NCI-H82 treated with DMSO at 0.1 percent for 48 hours (cell line): ENCODE results near the gene NDUFAB1.
"Not testable (repeated sequence)": the region's sequence is repeated elsewhere in the genome, so short reads cannot be mapped to it uniquely, and the experiment has no call there.

Experiments
- DNase-seq: peaks from one replicate; lab custom pipeline; 2025; ENCODE audit not compliant: unreplicated experiment; lab: John Stamatoyannopoulos, UW

Gene NDUFAB1

DNA sequence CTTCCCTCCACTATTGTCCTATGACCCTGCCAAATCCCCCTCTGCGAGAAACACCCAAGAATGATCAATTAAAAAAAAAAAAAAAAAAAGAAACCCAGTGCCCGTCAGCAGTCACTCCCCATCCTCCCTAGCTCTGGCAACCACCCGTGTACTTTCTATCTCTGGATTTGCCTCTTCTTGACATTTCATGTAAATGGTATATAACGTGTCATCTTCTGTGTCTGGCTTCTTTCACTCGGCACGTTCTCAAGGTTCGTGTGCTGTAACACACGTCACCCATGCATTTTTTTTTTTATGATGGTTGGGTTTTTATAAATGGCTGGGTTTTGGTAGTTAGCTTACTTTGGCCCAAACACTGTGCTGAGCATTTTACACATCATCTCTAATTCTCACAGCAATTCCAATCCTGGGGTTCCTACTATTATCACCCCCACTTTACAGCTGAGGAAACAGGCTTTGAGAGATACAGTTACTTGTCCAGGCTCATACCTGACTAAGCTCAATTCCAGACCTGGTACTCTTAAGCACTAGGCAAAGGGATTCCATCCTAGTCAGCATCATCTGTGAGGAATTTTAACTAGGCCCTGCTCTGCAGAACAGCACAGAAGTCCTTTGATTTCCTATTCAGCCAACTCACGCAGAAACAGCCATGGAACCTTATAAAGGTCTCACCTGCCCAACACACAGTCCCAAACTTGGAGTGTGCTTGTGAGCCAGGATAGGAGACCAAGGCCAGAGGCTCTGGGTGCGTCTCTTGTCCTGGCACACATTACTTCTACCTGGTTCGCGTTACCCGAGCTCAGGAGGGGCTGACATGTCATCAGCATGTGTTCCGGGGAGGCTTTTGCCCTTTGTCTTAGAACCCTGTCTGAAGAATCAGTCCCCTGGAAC lies 11.7 kb downstream of the NDUFAB1 start:
- DNase-seq, result no peak

DNA sequence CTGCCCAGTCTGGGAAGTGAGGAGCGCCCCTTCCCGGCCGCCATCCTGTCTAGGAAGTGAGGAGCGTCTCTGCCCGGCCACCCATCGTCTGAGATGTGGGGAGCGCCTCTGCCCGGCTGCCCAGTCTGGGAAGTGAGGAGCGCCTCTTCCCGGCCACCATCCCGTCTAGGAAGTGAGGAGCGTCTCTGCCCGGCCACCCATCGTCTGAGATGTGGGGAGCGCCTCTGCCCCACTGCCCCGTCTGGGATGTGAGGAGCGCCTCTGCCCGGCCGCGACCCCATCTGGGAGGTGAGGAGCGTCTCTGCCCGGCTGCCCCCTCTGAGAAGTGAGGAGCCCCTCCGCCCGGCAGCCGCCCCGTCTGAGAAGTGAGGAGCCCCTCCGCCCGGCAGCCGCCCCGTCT lies 12.8 kb downstream of the NDUFAB1 start:
- not testable (repeated sequence) for DNase-seq

DNA sequence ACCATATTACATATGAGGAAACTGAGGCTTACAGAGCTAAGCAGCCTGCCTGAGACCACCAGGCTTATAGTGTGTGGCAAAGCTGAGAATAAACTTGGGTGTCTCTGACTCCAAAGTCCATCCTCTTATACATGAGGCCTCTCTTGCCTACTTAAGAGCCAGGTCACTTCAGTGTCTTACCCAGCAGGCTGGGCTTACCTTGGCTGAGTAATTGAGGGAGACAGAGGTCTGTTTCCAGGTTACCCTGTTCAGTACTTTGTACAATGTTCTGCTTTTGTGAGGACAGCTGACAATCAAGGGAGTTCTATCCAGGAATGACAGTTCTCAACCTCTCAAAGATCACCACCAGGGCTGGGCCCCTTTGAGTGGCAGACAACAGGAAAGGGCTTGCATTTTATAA lies 14.4 kb downstream of the NDUFAB1 start:
- DNase-seq, result no peak

DNA sequence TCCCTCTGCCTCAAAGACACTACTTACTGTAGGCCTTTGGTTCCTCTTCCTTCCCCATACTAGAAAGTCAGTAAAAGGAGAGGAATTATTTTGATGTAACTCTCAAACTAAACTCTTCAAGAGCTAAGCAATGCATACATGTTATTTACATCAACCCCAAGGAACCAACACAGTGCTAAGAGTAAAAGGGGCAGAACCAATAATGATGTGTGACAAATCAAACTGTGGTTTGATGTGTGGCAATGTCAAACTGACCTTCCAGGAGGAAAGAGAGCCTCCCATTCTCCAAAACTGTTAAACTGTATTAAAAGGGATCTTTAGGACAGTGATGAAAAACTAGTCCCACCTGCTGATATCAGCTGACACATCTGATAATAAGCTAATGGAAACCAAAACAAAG lies 15.7 kb downstream of the NDUFAB1 start:
- DNase-seq, result no peak

DNA sequence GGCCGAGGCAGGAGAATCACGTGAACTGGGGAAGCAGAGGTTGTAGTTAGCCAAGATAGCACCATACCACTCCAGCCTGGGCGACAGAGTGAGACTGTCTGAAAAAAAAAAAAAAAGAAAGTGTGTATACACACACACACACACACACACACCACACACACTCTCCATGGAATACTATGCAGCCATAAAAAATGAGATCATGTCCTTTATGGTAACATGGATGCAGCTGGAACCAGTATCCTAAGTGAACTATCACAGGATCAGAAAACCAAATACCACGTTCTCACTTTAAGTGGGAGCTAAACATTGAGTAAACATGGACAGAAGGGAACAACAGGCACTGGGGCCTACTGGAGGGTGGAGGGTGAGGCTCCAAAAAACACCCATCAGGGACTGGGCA lies 16.7 kb downstream of the NDUFAB1 start:
- no peak for DNase-seq

DNA sequence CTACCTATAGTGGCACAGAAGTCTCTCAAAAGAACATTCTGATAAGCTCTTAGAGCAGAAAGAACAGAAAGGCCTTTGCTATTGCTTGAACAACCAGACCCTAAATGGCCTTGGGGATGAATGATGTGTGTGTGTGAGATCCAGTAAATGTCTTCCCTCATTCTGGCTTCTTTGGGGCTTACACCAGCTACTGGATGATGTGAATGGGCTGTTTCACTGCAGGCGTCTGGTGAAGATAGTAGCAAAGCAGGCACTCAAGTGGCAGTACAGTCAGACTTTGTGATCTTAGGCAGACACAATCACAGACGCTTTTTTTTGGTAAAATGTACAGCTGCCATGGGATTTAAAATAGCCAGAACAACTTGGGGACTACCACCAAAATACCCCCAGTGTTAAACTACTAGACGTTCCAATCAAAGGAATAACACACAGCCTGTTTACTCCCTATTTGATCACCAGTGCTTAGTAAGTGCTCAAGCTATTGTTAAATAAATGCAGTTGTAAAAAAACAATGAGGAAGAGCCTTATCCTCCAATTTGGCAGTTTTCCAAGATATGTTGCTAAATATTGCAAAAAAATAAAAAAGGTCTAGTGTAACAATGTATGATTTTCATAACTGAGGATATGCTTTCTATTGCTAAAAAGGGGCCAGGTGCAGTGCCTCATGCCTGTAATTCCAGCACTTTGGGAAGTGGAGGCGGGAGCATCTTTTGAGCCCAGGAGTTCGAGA lies 17.9 kb downstream of the NDUFAB1 start:
- no peak for DNase-seq

DNA sequence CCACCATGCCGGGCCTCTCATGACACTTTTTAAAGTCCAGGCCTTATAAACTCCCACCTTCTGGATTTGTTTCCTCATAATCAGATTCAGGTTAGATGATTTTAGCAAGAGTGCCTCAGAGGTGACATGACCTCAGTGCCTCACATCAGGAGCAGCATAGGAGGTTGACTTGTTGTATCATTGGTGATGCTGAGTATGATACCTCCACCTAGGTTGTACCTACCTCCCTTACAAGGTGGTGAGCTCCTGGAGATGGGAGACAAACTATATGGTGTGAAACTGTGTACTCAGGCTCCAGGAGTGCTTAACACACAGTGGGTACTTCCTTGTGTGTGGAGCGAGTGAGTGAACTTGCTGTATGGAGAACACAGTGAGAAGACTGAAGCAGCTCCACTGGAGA lies 18.6 kb downstream of the NDUFAB1 start:
- no peak for DNase-seq

DNA sequence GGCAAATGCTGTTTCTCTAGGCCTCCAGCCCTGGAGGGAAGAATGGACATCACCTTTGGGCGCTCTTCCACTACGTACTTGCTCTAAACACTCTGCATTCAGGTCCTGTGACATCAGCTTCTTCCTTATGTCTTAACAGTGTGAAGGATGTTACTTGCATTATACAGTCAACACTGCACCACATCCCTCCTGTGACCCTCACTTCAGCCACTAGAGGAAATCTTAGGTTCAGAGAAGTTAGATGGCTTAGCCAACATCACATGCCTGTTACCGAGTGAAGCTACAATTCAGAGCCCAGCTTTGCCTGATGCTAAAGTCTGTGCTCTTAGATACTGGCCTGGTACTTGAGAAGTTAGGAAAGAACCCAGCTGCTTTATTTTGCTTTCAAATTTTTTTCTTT lies 20.3 kb downstream of the NDUFAB1 start:
- no peak for DNase-seq

DNA sequence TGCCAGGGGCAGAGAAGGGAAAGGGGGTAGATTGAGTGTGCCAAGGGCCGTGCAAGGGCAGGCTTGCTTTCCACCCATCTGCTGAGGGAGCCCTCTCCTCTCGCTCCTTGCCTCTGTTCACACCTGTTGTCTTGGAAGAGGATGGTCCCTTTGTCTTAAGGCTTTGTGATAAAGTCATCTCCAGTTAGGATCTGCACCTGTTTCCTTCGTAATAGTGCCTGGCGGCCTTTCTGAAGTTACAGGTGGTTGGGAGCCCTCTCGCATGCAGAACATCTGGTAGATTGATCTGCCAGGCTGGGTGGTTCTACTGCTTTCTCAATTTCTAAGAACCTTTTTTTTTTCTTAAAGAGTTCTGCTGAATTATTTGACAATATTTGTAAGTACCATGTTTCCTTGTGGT lies 22.3 kb downstream of the NDUFAB1 start:
- no peak for DNase-seq

DNA sequence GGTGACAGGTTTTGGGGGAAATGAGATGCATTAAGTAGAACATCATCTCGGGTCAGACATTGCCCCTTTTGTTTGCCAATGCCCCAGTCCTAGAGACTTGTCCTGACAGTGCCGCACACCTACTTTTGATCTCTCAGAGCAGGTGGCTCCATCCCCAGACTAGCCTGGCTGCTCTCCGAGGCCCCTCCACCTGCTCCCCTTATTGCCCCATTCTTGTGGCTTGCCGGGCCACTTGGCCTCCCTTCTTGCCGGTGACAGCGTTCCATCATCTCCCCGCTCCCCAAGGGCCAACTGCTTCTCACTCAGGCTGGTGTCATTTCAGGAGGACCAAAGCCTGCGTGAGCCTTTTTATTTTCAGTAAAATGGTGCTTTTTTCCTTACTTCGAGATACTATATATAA lies 23.7 kb downstream of the NDUFAB1 start:
- no peak for DNase-seq

DNA sequence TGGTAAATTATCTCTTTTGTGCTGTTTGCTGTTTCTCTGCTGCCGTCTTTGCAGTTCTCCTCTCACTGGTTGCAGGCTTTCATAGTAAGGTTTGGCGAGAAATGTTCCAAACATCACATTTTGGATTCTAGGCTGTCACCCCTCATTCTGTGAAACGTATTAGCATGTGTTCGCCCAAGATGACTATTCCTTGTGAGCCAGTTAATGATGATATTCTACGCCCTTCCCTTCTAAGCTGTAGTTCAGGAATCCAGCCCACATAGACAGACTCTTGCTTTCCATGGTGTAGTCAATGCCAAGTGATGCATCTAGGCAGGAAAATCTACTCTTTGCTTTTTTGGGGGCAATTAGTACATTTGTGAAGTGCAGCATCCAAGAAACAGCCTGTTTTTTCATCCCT lies 24.2 kb downstream of the NDUFAB1 start:
- no peak for DNase-seq

DNA sequence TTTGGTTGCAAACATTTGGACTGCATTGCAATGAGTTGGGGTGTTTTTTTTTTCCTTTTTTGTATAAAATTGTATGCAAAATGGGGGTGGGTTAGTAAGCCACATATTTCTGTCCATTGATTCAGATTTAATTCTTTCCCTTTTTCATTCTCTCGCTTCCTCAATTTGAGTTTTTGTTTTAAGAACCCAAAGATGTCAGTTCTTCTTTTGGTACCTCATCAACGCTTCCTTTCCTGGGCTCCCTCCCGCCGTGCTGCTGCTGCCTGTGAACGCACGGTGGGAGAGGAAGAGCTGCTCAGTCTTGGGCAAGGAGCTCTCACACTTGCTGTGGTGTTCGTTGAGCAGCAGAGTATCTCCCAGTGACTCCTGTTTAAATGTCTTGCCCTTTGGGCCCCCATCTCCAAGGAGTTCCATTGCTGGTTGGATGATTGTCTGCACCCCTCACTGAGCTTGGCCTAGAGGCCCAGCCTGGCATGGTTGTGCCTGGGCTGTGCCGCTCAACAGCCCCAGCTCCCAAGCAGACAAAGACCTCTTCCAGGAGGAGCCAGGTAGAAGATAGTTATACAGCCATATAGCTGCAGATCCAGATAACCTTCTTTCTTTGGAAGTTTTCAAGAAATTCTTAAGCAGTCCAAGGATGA lies 25.0 kb downstream of the NDUFAB1 start:
- DNase-seq, result no peak

DNA sequence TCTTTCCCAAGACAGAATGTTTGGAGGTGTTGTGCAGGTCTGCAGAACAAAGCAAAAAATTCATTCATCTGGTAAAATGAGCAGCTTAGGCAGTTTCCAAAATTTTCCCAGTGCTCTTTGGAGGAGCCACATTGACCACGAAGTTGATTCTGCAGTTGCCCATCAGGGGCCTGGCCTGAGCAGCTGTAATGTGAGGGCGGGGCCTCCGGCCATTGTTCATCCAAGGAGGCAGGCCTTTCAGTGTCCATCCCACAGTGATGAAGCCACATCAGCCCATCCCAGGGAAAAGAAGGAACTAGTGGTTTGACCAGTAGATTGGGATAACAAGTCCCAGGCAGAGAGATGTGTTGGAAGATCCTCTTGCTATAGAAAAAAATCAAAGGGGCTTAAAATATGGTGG lies 28.5 kb downstream of the NDUFAB1 start:
- no peak for DNase-seq

DNA sequence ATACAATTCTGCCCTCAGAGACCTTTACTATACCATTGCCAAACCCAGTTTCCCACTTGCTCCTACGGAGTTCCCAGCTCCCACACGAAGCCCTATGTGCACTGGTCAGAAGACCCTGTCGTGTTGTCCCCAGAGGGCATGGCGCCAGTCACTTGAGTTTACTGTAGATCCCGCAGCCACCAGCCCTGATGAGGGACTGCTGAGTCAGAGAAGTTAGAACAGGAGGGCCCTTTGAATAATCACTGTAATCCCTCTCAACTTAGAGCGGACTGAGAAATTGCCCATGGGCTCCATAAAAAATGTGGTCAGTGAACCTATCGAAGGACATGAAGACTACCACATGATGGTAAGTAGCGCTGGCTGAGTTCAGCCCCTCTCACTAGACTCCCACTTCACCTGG lies 29.4 kb downstream of the NDUFAB1 start:
- DNase-seq, result no peak

DNA sequence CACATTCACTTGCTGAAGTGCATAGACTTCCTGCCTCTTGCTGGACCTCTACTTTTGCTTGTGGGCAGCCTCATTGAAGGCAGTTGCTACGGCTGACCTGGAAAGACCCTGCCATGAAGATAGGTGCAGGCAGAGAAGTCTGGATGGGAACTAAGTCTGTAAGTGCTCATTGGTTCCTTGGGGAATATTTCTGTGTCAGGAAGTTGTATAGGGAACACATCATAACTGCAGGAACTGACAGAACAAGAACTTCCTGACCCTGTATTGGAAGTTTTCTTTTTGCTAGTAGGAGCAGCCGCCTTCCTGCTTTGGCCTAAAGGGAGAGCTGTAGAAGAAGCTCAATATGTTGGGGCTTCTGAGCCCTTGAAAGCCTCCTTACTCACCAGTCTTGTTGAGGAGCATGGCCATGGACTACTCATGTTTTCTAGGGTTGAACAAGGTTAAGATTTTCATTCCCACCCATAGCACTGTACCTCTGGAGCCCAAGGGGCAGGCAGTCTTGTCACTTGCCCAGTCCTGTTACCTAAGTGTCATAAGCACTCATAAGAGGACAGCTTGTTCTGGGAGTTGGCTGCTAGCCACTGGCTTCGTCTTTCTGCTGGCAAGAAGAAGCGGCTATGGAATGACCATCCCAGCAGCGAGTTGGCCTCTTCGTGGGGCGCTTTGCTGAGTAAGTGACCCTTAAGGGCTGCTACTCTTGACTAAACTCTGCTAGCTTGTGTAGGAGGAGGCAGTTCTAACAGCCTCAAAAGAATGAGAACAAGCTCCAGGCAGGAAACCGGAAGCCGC lies 31.3 kb downstream of the NDUFAB1 start:
- DNase-seq, result no peak

DNA sequence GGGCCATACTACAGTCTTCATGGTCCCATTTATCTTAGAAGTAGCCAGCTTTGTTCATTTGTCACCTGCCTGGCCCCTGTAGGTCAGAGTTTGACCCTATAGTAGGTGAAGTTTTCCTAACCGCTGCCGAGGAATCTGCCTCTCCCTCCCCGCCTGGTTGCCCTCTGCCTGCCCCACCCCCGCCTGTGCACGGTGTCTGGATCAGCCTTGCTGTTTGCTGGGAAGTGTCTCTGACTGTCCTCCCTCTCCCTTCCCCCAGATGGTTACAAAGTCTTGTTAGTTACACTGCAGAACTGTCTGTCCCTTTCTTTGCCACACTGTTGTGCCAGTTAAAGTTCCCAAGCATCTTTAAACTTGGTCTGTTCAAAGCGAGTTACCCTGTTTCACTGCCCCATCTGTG lies 32.9 kb downstream of the NDUFAB1 start:
- no peak for DNase-seq

DNA sequence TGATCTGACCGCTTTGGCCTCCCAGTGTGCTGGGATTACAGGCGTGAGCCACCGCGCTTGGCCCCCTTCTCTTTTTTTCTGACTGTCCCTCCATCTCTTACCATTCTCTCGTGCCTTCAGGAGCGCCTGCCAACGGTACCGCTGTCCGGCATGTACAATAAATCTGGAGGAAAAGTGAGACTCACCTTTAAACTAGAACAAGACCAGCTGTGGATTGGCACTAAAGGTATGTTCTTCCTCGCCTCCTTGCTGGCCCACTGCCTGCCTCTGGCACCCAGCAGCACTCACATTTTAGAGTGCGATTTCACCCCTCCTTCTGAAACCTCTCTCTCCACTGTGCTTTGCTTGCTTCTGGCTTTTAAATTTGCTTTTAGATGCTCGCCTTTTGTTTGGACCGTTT lies 33.6 kb downstream of the NDUFAB1 start:
- DNase-seq, result no peak

DNA sequence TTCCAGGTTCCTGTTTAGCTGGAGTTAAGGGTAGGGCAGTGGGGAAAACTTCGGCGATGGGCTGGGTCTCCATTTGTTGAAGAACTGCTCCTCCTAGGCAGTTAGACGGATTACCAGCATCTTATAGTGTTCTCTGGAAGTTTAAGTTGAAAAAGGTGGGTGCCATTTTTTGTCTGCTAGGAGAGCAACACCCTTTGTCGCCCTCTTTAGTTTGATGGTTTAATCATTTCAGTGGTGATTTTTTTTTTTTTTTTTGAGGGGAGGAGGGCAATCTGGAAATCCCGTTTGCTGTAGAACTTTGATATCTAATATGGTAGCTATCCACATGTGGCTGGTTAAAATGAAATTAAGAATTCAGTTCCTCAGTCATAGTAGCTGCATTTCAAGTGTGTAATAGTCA lies 34.5 kb downstream of the NDUFAB1 start:
- no peak for DNase-seq

DNA sequence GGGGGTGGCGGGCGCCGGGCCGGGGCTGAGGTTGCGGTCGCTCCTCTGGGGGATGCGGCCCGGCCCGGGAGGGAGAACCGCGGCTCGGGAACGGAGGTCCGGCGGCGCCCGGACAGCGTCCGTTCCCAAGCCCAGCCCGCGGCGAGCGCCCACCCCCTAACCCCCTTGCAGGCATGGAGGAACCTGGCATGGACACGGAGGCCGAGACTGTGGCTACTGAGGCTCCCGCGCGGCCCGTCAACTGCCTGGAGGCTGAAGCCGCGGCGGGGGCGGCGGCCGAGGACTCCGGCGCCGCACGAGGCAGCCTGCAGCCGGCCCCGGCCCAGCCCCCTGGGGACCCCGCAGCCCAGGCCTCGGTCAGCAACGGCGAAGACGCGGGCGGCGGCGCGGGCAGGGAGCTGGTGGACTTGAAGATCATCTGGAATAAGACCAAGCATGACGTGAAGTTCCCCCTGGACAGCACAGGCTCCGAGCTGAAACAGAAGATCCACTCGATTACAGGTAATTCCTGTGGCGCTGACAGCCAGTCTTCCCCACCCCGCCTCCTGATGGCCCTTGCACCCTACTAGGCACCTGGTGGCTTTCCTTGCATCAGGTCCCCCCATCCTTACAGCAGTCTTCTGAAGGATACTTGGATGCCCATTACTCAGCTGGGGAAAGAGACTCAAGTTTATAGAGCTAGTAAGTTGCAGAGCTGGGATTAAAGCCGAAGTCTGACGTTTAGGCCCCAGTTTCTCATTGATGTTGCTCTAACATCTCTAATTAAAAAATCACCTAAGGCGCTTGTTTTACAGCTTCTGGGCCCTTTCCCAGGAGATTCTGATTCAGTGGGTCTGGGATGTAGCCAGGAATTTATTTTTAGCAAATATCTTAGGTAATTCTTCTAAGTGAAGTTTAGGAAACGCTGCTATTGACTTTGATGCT lies 38.1 kb downstream of the NDUFAB1 start:
- DNase-seq, result no peak
